Testis (tissue), 3 donors: ENCODE results near the gene KRT7. TPM values are rescaled to one million over a fixed set of nuclear protein-coding genes. Genes with fewer than 3 reads are reported as not detected.

Source experiments
- DNase-seq: peaks from one replicate; pipeline ENCODE4 v3.0.0-alpha.2; 2019
- H3K27ac ChIP-seq, 2 donors: fragments of 200-600 bp; sonication (generic); one replicate each; pipeline ENCODE4 v1.5.1; 2019
- H3K27me3 ChIP-seq: fragments of 200-600 bp; sonication (generic); one replicate; pipeline ENCODE4 v1.5.1; 2019
- H3K36me3 ChIP-seq: fragments of 200-600 bp; sonication (generic); one replicate; pipeline ENCODE4 v1.5.1; 2017; ENCODE audit warnings: low read depth; ENCODE audit errors: missing control alignments
- H3K4me1 ChIP-seq: fragments of 200-600 bp; sonication (generic); one replicate; pipeline ENCODE4 v1.5.1; 2019
- H3K4me3 ChIP-seq, 2 donors: fragments of 200-600 bp; sonication (generic); one replicate each; pipeline ENCODE4 v1.5.1; 2017 to 2019
- H3K9me3 ChIP-seq: fragments of 200-600 bp; sonication (generic); one replicate; pipeline ENCODE4 v1.5.1; 2017
- POLR2A ChIP-seq: fragments of 450-650 bp; IDR thresholded peaks from one replicate; pipeline ENCODE4 v1.6.1; 2017; ENCODE audit warnings: antibody characterized with exemption, mild to moderate bottlenecking, moderate library complexity
- WGBS, 2 donors: methylation state at CpG; one replicate each; pipeline ENCODE4 v1.1.5; 2018; 5-methylcytosine and 5-hydroxymethylcytosine counted together
- intact Hi-C: fragments of 100-400 bp; cut with DNase I; formaldehyde crosslinking; loops from one replicate; pipeline ENCODE4 v1.15.1; 2023; ENCODE audit warnings: low total_unique reads
- polyA plus RNA-seq: library from polyadenylated mRNA; stranded (reverse); fragments of 350-450 nt; fragmentation: Illumina TruSeq; extraction: RNeasy Lipid Tissue Mini Kit (QIAGEN cat#74804); gene quantifications from one replicate; pipeline ENCODE4 v1.2.3, GENCODE V29; 2014; ENCODE audit warnings: low read depth, low replicate concordance; ENCODE audit not compliant: insufficient read depth
- total RNA-seq, 2 donors: library from RNA; depleted of rRNA; stranded (reverse); fragments of >200 nt; gene quantifications; one replicate each; pipeline ENCODE4 v1.2.3, GENCODE V29; 2016
- TF ChIP-seq, protein P1 (sequence below), 3 experiments: fragments of 450-650 bp in 2 of 3; fragments of 200-600 bp in 1 of 3; sonication (generic) in 1 of 3; IDR thresholded peaks; one replicate each; pipeline ENCODE4 v1.5.1; 2016 to 2019; ENCODE audit warnings: antibody characterized with exemption in 3 of 3, mild to moderate bottlenecking in 2 of 3, moderate library complexity in 1 of 3

Gene KRT7
- total and polyA plus RNA-seq, 3 donors from 2014 or later: 3.3 to 19.3 (median 6.9) TPM

DNA sequence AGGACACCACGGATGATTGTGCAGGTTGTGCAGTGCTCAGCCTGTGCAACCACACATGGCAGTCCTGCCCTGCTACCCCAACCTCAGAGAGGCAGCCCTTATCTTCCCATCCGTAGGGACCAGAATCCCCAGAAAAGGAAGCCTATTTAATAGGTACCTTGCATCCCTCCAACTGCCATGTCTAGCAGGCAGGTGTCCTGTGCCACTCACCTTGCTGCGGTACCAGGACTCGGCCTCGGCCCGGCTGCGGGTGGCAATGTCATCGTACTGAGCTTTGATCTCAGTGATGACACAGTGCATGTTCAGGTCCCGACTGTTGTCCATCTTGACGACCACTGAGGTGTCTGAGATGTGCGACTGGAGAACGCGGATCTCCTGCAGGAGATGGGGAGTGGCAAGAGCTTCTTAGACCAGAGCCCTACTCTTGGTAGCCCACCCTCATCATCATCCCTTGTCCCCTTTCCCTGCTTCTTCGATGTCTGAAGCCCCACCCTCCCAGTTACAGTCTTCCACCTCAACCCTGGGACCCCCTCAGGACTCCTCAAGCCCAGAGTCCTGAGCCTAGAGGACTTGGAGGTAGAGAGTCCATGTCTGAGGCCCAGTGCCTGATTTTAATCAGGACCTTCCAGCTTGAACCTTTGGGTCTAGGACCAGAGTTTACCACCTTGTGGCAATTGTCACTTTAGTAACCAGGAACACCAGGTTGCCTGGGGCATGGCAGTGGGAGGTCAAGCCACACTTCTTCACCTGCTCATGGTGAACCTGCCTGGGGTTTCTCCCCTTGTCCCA is 20.5 kb downstream of the KRT7 start:
- no peak for TF ChIP-seq POLR2A
- TF ChIP-seq, protein P1, sequence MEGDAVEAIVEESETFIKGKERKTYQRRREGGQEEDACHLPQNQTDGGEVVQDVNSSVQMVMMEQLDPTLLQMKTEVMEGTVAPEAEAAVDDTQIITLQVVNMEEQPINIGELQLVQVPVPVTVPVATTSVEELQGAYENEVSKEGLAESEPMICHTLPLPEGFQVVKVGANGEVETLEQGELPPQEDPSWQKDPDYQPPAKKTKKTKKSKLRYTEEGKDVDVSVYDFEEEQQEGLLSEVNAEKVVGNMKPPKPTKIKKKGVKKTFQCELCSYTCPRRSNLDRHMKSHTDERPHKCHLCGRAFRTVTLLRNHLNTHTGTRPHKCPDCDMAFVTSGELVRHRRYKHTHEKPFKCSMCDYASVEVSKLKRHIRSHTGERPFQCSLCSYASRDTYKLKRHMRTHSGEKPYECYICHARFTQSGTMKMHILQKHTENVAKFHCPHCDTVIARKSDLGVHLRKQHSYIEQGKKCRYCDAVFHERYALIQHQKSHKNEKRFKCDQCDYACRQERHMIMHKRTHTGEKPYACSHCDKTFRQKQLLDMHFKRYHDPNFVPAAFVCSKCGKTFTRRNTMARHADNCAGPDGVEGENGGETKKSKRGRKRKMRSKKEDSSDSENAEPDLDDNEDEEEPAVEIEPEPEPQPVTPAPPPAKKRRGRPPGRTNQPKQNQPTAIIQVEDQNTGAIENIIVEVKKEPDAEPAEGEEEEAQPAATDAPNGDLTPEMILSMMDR (IDR thresholded peaks at IDR 0.05): no peak
- Histone ChIP-seq H3K4me1 (no peaks in the 10 kb centered on the region), H3K27me3 (no peaks in the 10 kb centered on the region), H3K4me3 (no peak overlapping the region), H3K27ac (no peak overlapping the region), H3K9me3 (no peaks in the 10 kb centered on the region), H3K36me3 (no peaks in the 10 kb centered on the region)
- no peak for DNase-seq
- 89 to 93% methylated on average over 14 of the region's 14 CpGs for WGBS, 2 donors
- intact Hi-C loops: no loop called here

DNA sequence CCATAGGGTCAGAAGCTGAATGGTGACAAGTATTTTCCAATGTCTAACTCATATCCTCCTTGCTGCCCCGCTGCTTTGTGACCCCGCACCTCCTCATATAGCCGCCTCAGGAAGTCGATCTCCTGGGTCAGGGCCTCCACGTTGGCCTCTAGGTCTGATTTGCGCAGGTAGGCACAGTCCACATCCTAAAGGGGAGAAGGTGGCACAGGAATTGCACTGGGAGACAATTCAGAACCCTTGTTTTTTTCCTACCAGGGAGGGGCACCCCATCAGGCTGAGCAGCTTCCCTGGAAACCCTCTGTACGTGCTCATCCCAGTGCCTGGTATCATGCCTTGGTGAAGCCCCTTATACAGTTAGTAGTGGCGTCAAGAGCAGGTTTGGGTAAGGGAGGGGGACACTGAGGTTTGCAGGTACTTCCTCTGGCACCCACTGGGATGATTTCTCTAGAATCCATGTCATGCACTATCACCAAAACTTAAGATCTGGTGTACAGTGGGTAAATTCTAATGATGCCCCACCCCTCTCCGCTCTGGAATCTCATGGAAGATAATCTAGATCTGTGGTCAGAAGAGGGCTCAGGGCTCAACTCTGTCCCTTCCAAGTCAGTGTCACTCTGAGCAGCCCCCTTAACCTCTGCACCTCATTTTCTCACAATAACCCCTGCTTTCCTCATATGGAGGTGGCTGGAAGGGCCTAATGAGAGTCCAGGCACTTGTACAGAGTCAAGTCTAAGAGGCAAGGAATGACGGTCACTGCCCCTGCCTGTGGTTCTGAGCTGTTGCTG is 21.3 kb downstream of the KRT7 start:
- TF ChIP-seq, protein P1 (IDR thresholded peaks at IDR 0.05): no peak
- no peak for TF ChIP-seq POLR2A
- H3K27ac ChIP-seq: no peak overlapping the region
- no peaks in the 10 kb centered on the region for H3K9me3 ChIP-seq
- no peak for DNase-seq
- no peaks in the 10 kb centered on the region for H3K27me3 ChIP-seq
- no peaks in the 10 kb centered on the region for H3K36me3 ChIP-seq
- H3K4me3 ChIP-seq: no peak overlapping the region
- intact Hi-C loops: no loop called here
- no peaks in the 10 kb centered on the region for H3K4me1 ChIP-seq
- WGBS, 2 donors: 90 to 95% methylated on average over 10 of the region's 10 CpGs

DNA sequence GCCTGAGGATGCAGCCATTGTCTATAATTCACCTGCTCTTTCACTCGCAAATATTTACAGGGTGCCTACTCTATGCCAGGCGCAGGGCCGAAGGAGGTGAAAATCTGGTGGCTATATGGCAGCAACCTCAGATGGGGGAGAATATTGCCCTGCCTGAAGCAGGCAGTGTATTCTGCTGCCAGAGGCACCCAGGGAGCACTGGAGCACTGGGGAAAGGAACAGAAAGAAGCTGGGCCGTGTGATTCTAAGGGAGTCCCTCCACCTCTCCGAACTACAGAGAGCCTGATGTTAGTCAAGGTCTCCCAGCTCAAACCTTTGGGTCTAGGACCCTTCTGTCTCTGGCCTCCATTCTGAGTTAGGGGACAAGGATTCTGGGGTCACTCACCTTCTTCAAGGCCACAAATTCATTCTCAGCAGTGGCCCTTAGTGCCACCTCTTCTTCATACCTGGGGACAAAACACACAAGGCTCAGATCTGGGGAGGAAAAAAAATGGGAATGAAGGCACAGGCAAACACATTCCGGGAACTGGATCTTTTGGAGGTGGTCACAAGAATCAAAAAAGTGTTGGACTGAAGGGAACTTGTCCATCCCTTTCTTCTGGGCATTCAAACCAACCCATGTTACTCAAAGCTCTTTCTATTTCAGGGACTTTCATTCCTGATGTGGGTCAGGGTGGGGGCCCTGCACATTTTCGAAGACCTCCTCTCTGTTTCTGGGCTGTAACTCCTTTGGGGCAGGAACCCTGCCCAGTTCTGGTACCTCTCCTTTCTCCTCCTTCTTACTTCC is 22.1 kb downstream of the KRT7 start:
- H3K4me1 ChIP-seq: no peaks in the 10 kb centered on the region
- WGBS, 2 donors: 75 to 85% methylated on average over 7 of the region's 7 CpGs
- H3K36me3 ChIP-seq: no peaks in the 10 kb centered on the region
- no peak overlapping the region for H3K27ac ChIP-seq
- H3K9me3 ChIP-seq: no peaks in the 10 kb centered on the region
- no peak for TF ChIP-seq POLR2A
- TF ChIP-seq, protein P1 (IDR thresholded peaks at IDR 0.05): no peak
- no peaks in the 10 kb centered on the region for H3K27me3 ChIP-seq
- H3K4me3 ChIP-seq: no peak overlapping the region
- no peak for DNase-seq
- intact Hi-C loops: no loop called here

DNA sequence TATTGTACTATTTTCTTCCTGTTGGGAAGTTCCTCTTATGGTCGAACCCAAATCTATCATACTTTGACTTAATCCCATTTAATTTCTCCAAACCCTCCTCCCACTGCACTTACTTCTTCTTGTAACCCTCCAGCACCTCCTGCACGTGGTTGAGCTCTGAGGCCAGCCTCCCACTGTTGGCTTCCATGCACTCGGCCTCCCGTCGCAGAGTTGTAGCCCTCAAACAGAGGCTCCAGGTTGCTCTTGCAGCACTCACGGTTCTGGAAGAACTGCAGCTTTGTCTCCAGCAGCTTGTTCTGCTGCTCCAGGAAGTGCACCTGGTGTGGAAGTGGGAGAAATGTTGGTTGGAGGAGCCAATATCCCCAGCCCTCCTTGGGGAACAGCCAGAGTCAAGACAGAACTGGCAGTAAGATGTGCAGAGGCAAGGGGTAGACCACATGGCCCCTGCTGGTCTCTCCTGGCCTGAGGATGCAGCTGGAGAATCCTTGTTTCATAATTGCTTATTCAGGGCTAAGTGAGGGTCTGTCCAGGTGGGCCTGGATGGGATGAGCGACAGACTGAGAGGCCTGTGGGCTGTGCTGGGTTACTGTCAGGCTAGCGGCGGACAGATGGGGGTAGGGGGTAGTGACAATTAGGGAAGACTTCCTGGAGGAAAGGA is 23.0 kb downstream of the KRT7 start:
- H3K36me3 ChIP-seq: no peaks in the 10 kb centered on the region
- H3K27me3 ChIP-seq: no peaks in the 10 kb centered on the region
- no peak overlapping the region for H3K27ac ChIP-seq
- DNase-seq: no peak
- intact Hi-C loops: no loop called here
- no peaks in the 10 kb centered on the region for H3K4me1 ChIP-seq
- WGBS, 2 donors: 92% methylated on average over 9 of the region's 9 CpGs
- no peaks in the 10 kb centered on the region for H3K9me3 ChIP-seq
- H3K4me3 ChIP-seq: no peak overlapping the region
- TF ChIP-seq, protein P1 (IDR thresholded peaks at IDR 0.05): no peak
- no peak for TF ChIP-seq POLR2A
